Chondrocyte (in vitro differentiated cells): ENCODE results near the gene BHMT2. TPM values are rescaled to one million over a fixed set of nuclear protein-coding genes. Genes with fewer than 3 reads are reported as not detected.

Experiments used
- DNase-seq: peaks from one replicate; pipeline ENCODE4 v3.0.0; 2021; ENCODE audit warnings: mixed read lengths, low spot score
- H3K27ac Mint-ChIP-seq: one replicate; pipeline ENCODE4 v1.8.0; 2021; ENCODE audit warnings: mild to moderate bottlenecking, moderate library complexity, mixed read lengths; ENCODE audit not compliant: unreplicated experiment
- H3K27me3 Mint-ChIP-seq: 2 replicates; pipeline ENCODE4 v1.8.0; 2021; ENCODE audit warnings: low read depth, mixed read lengths
- H3K36me3 Mint-ChIP-seq: 2 replicates; pipeline ENCODE4 v1.8.0; 2021; ENCODE audit warnings: low read depth, mixed read lengths
- H3K4me1 Mint-ChIP-seq: 2 replicates; pipeline ENCODE4 v1.8.0; 2021; ENCODE audit warnings: low read depth, mild to moderate bottlenecking, mixed read lengths
- H3K4me3 Mint-ChIP-seq: one replicate; pipeline ENCODE4 v1.8.0; 2021; ENCODE audit warnings: mild to moderate bottlenecking, moderate library complexity, mixed read lengths; ENCODE audit not compliant: unreplicated experiment
- H3K9me3 Mint-ChIP-seq: 2 replicates; pipeline ENCODE4 v1.8.0; 2021; ENCODE audit warnings: low read depth, mixed read lengths
- CTCF ChIP-seq: fragments of 200-600 bp; sonication (generic); IDR thresholded peaks from 2 replicates; pipeline ENCODE4 v1.5.0; 2021; ENCODE audit warnings: antibody characterized with exemption, mild to moderate bottlenecking, moderate library complexity
- total RNA-seq: library from RNA; stranded (reverse); gene quantifications from 3 replicates; pipeline ENCODE4 v1.2.1, GENCODE V29; 2021

The BHMT2 gene
- total RNA-seq, 1 donor from 2014 or later: not detected

DNA sequence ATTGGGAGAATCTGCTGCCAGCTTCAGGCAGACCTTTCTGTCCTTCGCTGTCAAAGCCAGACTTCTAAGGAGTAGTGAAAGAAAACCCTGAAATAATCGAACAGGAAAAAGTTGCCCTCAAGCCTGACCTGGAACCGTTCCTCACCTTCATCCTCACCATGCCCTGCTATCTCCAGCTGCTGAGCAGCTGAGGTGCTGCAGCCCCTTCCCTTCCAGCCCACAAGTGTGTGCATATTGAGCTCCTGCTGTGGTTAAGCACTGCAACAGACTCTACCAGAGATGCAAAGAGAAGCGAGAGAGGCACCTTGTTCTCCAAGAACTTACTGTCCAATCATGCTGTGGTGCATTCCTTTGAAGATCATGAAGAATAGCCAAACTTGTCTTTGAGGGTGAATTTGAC is 18.9 kb downstream of the BHMT2 start:
- no peak for DNase-seq
- no peaks in the 10 kb centered on the region for H3K4me1 Mint-ChIP-seq

GRCh38 chr5:79091064-79091463 is 21.5 kb downstream of the BHMT2 start:
- H3K4me3 Mint-ChIP-seq: no peak overlapping the region
- DNase-seq: no peak
- peaks cover 4% of the 10 kb centered on the region for H3K36me3 Mint-ChIP-seq
- peaks cover 4% of the 10 kb centered on the region for H3K27me3 Mint-ChIP-seq
- no peak for TF ChIP-seq CTCF
- no peaks in the 10 kb centered on the region for H3K9me3 Mint-ChIP-seq
- H3K27ac Mint-ChIP-seq: no peak overlapping the region
- H3K4me1 Mint-ChIP-seq: no peaks in the 10 kb centered on the region

More for the DNA sequence above, 18.9 kb downstream of the BHMT2 start:
- no peak overlapping the region for H3K27ac Mint-ChIP-seq
- H3K9me3 Mint-ChIP-seq: no peaks in the 10 kb centered on the region
- no peak overlapping the region for H3K4me3 Mint-ChIP-seq
- no peaks in the 10 kb centered on the region for H3K36me3 Mint-ChIP-seq
- TF ChIP-seq CTCF: no peak
- H3K27me3 Mint-ChIP-seq: no peaks in the 10 kb centered on the region

DNA sequence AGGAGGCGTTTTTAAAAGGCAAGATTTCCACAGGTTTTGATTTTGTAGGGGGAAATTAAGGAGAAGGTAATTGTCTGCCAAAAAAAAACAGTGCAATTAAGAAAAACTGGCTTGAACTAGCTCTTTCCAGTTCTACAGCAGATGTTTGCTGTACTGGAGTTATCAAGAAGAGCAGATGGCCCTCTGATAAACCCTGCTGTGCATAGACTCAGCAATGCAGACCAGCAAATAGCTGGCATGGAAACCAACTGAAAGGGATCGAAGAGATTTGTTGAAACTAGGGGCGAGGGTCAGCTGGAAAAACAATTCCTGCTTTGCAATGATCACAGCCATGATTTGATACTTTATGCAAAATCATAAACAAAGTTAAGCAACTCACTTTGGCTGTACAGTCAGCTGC is 24.2 kb downstream of the BHMT2 start:
- Mint-ChIP-seq H3K36me3 (peaks cover 4% of the 10 kb centered on the region), H3K27ac (no peak overlapping the region), H3K4me3 (no peak overlapping the region), H3K4me1 (no peaks in the 10 kb centered on the region), H3K9me3 (no peaks in the 10 kb centered on the region), H3K27me3 (peaks cover 4% of the 10 kb centered on the region)
- no peak for DNase-seq
- TF ChIP-seq CTCF: no peak

- H3K27ac Mint-ChIP-seq: no peak overlapping the region
- H3K4me3 Mint-ChIP-seq: no peak overlapping the region
- TF ChIP-seq CTCF: no peak
- H3K36me3 Mint-ChIP-seq: peaks cover 7% of the 10 kb centered on the region
- H3K27me3 Mint-ChIP-seq: peaks cover 9% of the 10 kb centered on the region
- peaks cover 20% of the 10 kb centered on the region for H3K4me1 Mint-ChIP-seq
- H3K9me3 Mint-ChIP-seq: peaks cover 6% of the 10 kb centered on the region
- no peak for DNase-seq
These were observed 36.3 kb downstream of the BHMT2 start for GRCh38 chr5:79105868-79106267.

DNA sequence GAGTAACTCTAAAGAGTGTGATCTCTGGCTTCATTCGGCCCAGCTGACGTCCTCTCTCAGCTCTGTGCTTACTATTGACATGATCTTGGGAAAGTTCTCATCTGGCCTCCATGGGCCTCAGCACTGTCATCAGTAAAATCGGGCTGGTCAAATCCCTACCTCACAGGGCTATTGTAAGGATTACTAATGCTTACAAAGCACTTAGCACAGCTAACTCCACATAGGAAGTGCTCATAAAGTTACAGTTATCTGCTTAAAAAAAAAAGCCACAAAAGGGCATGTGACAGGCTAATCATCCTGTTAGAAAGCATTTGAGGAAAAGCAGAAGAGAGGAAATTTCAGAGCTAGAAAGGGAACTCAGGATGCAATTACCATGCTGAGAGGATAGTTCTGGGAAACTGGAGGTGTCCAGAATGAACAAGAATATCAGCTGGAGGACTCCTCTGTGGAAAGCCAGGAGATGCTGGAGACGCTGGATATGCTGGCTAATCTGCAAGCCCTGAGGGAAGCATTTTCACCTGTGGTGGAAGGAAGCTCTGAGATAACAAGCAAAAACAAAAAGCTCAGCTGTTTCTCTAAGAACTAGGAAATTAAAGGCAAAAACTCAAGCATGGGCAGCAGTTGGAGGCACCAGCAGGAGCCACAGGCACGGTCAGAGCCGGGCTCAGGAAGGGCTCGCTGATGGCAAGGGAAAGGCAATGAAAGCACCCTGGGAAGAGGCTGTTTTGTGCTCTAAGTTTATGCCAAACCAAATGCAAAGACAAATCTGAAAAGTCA is 37.6 kb downstream of the BHMT2 start:
- peaks cover 2% of the 10 kb centered on the region for H3K36me3 Mint-ChIP-seq
- peaks cover 20% of the 10 kb centered on the region for H3K27me3 Mint-ChIP-seq
- no peak overlapping the region for H3K4me3 Mint-ChIP-seq

More for the DNA sequence above, 37.6 kb downstream of the BHMT2 start:
- peaks cover 30% of the 10 kb centered on the region for H3K4me1 Mint-ChIP-seq
- no peak for DNase-seq
- H3K9me3 Mint-ChIP-seq: no peaks in the 10 kb centered on the region
- no peak overlapping the region for H3K27ac Mint-ChIP-seq
- no peak for TF ChIP-seq CTCF
